ENCODE results near the gene SLC7A1.

GRCh38 chr13:29577136-29578051, 18.1 kb downstream of the SLC7A1 start:
- TF ChIP-seq CTBP1 (IDR thresholded peaks at IDR 0.05; ENCODE audit: borderline replicate concordance) (no peak), BHLHE40 (IDR thresholded peaks at IDR 0.05; ENCODE audit: borderline replicate concordance) (no peak)
